Heart left ventricle (tissue), 16 donors: Measurements from ENCODE around the gene SLC4A7. TPM values are rescaled to one million over a fixed set of nuclear protein-coding genes. Genes with fewer than 3 reads are reported as not detected.
A peak's percentile ranks its signal among the peaks of the same experiment; 100 is the strongest.

Experiments used
- ATAC-seq, 4 donors: fragments of 200-7000 bp; cut with Tn5 transposase; one replicate each; pipeline ENCODE4 v1.9.1; 2020 to 2022; ENCODE audit warnings: moderate library complexity in 4 of 4, mild to moderate bottlenecking in 3 of 4, moderate number of reproducible peaks in 1 of 4
- DNase-seq, 5 donors: peaks; one replicate each; pipeline ENCODE4 v3.0.0-alpha.2; 2020
- H3K27ac ChIP-seq, 12 donors: fragments of 200-600 bp; sonication (generic) in 4 of 12; one replicate each; pipeline versions ENCODE4 v1.5.0 to v1.8.0; 2016 to 2022; ENCODE audit warnings: mild to moderate bottlenecking in 2 of 12
- H3K27me3 ChIP-seq, 9 donors: fragments of 200-600 bp; sonication (generic) in 2 of 9; one replicate each; pipeline versions ENCODE4 v1.5.1 to v1.8.0; 2016 to 2022; ENCODE audit warnings: mild to moderate bottlenecking in 3 of 9
- H3K36me3 ChIP-seq, 9 donors: fragments of 200-600 bp; sonication (generic) in 2 of 9; one replicate each; pipeline versions ENCODE4 v1.5.0 to v1.8.0; 2018 to 2022; ENCODE audit warnings: mild to moderate bottlenecking in 2 of 9
- H3K4me1 ChIP-seq, 12 donors: fragments of 200-600 bp; sonication (generic) in 4 of 12; one replicate each; pipeline versions ENCODE4 v1.5.0 to v1.8.0; 2016 to 2022; ENCODE audit warnings: mild to moderate bottlenecking in 3 of 12
- H3K4me3 ChIP-seq, 12 donors: fragments of 200-600 bp; sonication (generic) in 4 of 12; one replicate each; pipeline versions ENCODE4 v1.5.0 to v1.8.0; 2017 to 2022; ENCODE audit warnings: mild to moderate bottlenecking in 9 of 12, moderate library complexity in 4 of 12
- H3K9me3 ChIP-seq, 12 donors: fragments of 200-600 bp; sonication (generic) in 4 of 12; one replicate each; pipeline versions ENCODE4 v1.5.0 to v1.8.0; 2016 to 2022; ENCODE audit warnings: mild to moderate bottlenecking in 1 of 12
- POLR2A ChIP-seq, 2 donors: fragments of 450-650 bp; IDR thresholded peaks; one replicate each; pipeline ENCODE4 v1.6.1; 2017; ENCODE audit warnings: antibody characterized with exemption in 2 of 2, mild to moderate bottlenecking in 2 of 2, moderate library complexity in 2 of 2
- WGBS, 4 donors: extraction: QIAGEN DNeasy Blood & Tissue Kit in 2 of 4; methylation state at CpG; one replicate each; pipeline versions ENCODE4 v1.1.5 to v1.1.7; 2013 to 2018; 5-methylcytosine and 5-hydroxymethylcytosine counted together
- intact Hi-C, 10 donors: fragments of 100-400 bp; cut with DNase I; formaldehyde crosslinking; loops; one replicate each; pipeline versions ENCODE4 v1.11.1 to v1.14.2; 2022
- polyA plus RNA-seq, 2 donors: library from polyadenylated mRNA; stranded (reverse); fragments of 200-250 nt; gene quantifications; one replicate each; pipeline ENCODE4 v1.2.3, GENCODE V29; 2013
- total RNA-seq, 9 donors: library from RNA; depleted of rRNA in 2 of 9; stranded (reverse); fragments of >200 nt in 2 of 9; fragmentation: NEBNext Ultra II Directional in 3 of 9; extraction: Animal tissue kit (Norgen Biotek cat#: 25700) in 3 of 9; gene quantifications; one replicate each; pipeline versions ENCODE4 v1.1.0 to v1.2.4, GENCODE V29; 2016 to 2023
- TF ChIP-seq, protein P1 (sequence below), 12 donors: fragments of 200-600 bp; sonication (generic) in 4 of 12; IDR thresholded peaks; one replicate each; pipeline versions ENCODE4 v1.5.0 to v1.8.0; 2018 to 2022; ENCODE audit warnings: antibody characterized with exemption in 12 of 12, mild to moderate bottlenecking in 5 of 12
- donor health status: ischemic (EF 13 %, LVEDD 7.1; RV severe dilation, severe dysfunction).
- donor health status: healthy with polysubstance abuse.
- donor health status: DM: no; HTN: yes; CAD: no.
- donor health status: DM: no; HTN: no; CAD: no.
- donor health status: ischemic (EF 25% LVEDD 6.9; RV normal size, moderate dysfunction).
- donor health status: ischemic (EF 25% LVEDD 5.7; RV mildly dilated, moderate dysfunction).
- donor health status: healthy.
- donor health status: DM: yes; HTN: yes; CAD: no.
- donor health status: ischemic (EF 35%, LVEDD 5.7; RV mildly dilated, moderate dysfunction).
- donor health status: nonischemic (EF 11% LVEDD 7.7; RV severe dilation, severe dysfunction).
- donor health status: DM: yes; HTN: yes; CAD: no.
- donor health status: PGD.
- donor health status: ischemic (EF 29% LVEDD 5.4; RV normal size, mild dysfunction).
- donor health status: nonischemic (EF 23%, LVEDD 6.1; RV moderate dilation, normal function).

SLC4A7 gene
- total and polyA plus RNA-seq, 11 donors = 2.2 to 25.4 (median 15.0) TPM

GRCh38 chr3:27354161-27354560, 130.0 kb downstream of the SLC4A7 start:
- Histone ChIP-seq H3K4me3 (no peak overlapping the region), H3K36me3 (no peaks in the 10 kb centered on the region), H3K4me1 (peaks cover 0 to 14% (median 0%) of the 10 kb centered on the region in 12 donors), H3K27ac (no peak overlapping the region), H3K9me3 (no peaks in the 10 kb centered on the region), H3K27me3 (no peaks in the 10 kb centered on the region)
- TF ChIP-seq, protein P1, sequence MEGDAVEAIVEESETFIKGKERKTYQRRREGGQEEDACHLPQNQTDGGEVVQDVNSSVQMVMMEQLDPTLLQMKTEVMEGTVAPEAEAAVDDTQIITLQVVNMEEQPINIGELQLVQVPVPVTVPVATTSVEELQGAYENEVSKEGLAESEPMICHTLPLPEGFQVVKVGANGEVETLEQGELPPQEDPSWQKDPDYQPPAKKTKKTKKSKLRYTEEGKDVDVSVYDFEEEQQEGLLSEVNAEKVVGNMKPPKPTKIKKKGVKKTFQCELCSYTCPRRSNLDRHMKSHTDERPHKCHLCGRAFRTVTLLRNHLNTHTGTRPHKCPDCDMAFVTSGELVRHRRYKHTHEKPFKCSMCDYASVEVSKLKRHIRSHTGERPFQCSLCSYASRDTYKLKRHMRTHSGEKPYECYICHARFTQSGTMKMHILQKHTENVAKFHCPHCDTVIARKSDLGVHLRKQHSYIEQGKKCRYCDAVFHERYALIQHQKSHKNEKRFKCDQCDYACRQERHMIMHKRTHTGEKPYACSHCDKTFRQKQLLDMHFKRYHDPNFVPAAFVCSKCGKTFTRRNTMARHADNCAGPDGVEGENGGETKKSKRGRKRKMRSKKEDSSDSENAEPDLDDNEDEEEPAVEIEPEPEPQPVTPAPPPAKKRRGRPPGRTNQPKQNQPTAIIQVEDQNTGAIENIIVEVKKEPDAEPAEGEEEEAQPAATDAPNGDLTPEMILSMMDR (IDR thresholded peaks at IDR 0.05) = no peak
- TF ChIP-seq POLR2A (IDR thresholded peaks at IDR 0.05) = no peak
- ATAC-seq = no peak
- 64 to 75% (median 70%) methylated on average over 5 of the region's 5 CpGs for WGBS, 4 donors
- intact Hi-C loops = no loop called here
- no peak for DNase-seq

- Histone ChIP-seq H3K27me3 (no peaks in the 10 kb centered on the region), H3K4me1 (peaks cover 0 to 5% (median 0%) of the 10 kb centered on the region in 12 donors), H3K4me3 (no peak overlapping the region), H3K36me3 (no peaks in the 10 kb centered on the region), H3K27ac (no peak overlapping the region), H3K9me3 (no peaks in the 10 kb centered on the region)
- intact Hi-C loops = no loop called here
- ATAC-seq (no peak), DNase-seq (no peak)
- 83 to 88% (median 87%) methylated on average over 1 of the region's 1 CpG for WGBS, 4 donors
- no peak for TF ChIP-seq POLR2A (IDR thresholded peaks at IDR 0.05)
Observed at GRCh38 chr3:27353221-27353620, 131.0 kb downstream of the SLC4A7 start.

- no peak overlapping the region for H3K27ac ChIP-seq
- DNase-seq (no peak), ATAC-seq (no peak)
- intact Hi-C loops = no loop called here
- no peak overlapping the region for H3K4me3 ChIP-seq
- TF ChIP-seq POLR2A (IDR thresholded peaks at IDR 0.05) = no peak
- TF ChIP-seq, protein P1 (IDR thresholded peaks at IDR 0.05) = no peak
- H3K36me3 ChIP-seq = no peaks in the 10 kb centered on the region
- H3K27me3 ChIP-seq = no peaks in the 10 kb centered on the region
- WGBS, 4 donors = 70 to 73% (median 71%) methylated on average over 3 of the region's 3 CpGs
- peaks cover 0 to 3% (median 0%) of the 10 kb centered on the region in 12 donors for H3K4me1 ChIP-seq
- H3K9me3 ChIP-seq = no peaks in the 10 kb centered on the region
Observed at GRCh38 chr3:27352047-27352446, 132.1 kb downstream of the SLC4A7 start.

GRCh38 chr3:27349832-27350231, 134.4 kb downstream of the SLC4A7 start:
- Histone ChIP-seq H3K27ac (peak overlapping the region in 2 of 12 donors; percentile 4 to 23), H3K4me1 (peaks cover 0 to 6% (median 0%) of the 10 kb centered on the region in 12 donors), H3K36me3 (no peaks in the 10 kb centered on the region), H3K27me3 (no peaks in the 10 kb centered on the region), H3K4me3 (no peak overlapping the region), H3K9me3 (no peaks in the 10 kb centered on the region)
- WGBS, 4 donors = 81 to 87% (median 85%) methylated on average over 3 of the region's 3 CpGs
- ATAC-seq (peak in 2 of 4 donors; percentile 19 to 40), DNase-seq (no peak)
- TF ChIP-seq, protein P1 (IDR thresholded peaks at IDR 0.05) = no peak
- no peak for TF ChIP-seq POLR2A (IDR thresholded peaks at IDR 0.05)
- intact Hi-C loops = no loop called here
